GM12801 (cell line): ENCODE data around the gene CATSPERD.
A peak's percentile ranks its signal among the peaks of the same experiment; 100 is the strongest.

Source experiments
- TF ChIP-seq, protein P1 (sequence below): IDR thresholded peaks from one replicate; pipeline ENCODE4 v1.5.1; 2011; ENCODE audit warnings: control low read depth; ENCODE audit not compliant: insufficient read length; ENCODE audit errors: extremely low read depth

Gene CATSPERD, protein sequence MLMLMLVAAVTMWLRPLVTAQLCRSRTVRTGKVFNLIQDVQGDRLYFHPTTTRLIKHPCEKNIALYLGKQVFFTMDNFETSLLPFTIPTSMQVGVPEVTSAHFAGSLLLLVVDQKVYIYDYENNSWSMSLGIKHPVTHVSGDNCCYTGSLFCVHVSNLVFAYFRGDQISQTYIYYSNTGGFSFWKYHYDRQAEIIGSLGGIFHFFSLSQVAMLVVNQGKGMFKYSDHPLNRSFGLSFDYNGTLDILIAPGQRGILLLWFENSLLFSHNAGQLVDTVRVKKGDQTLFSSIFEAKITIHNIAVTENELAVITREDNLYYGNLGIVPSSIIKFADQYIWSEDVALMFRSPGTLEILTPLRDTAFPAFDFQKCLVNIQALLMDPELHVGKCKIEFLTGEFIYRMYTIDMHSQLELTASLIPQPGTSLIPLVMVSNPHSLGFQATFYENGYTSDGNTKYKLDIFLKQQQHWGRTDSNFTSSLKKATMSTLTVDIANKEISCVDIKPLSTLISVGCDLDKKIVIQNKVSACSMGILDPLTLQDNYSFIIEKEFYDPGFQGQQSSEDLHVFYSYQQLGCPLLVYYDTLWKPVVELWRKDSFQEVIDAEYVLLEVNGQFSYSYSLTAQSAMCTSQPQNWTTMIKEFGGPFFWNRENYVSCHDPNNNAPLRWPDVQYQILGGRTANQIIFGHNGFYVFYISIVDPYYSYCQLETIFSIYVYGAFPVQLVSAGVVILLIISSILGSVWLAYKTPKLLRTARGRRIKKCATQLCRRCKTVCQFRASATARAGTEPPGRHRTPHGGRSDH

DNA sequence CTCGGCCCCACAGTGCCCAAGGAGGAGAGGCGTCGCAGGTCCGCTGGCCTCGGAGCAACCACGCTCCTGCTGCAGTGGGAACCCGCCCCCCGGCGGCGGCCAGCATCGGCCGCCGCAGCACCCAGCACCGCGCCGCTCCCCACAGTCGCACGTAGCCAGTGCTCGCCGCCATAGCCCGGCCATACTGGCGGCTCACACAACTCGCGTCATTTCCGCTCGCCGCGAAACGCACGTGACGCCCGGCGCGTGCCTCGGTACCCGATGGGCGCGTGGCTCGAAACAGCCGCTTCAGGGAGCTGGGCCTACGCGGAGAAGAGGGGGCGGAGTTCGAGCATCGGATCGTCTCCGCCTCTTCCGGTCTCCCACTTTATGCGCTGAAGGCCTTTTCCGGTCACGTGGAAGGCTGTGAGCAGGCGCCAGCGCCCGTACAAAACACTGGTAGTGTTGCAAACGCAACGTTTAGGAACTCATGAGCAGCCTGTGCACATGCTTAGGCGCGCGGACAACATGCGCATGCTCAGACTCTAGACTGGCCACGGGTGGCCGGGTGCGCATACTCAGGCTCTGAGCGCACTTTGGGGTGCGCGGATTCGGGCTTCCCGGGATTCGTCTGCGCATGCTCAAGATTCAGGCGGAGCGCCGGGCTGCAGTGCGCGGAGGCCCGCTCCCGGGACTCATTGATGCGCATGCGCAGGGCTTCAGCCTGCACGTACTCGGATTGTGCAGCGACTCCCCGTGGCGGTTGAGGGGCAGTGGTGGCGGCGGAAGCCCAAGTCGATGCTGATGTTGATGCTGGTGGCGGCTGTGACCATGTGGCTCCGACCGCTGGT, at the start of gene CATSPERD, which contains the start of gene LONP1:
TSS of gene CATSPERD (plus strand) at position 677 of the 830 bp plus-strand sequence. CDS start at position 778, 101 bp downstream.
TSS of gene LONP1 (minus strand) at position 186 of the 830 bp plus-strand sequence. CDS start at position 172, 14 bp downstream.
- TF ChIP-seq, protein P1, sequence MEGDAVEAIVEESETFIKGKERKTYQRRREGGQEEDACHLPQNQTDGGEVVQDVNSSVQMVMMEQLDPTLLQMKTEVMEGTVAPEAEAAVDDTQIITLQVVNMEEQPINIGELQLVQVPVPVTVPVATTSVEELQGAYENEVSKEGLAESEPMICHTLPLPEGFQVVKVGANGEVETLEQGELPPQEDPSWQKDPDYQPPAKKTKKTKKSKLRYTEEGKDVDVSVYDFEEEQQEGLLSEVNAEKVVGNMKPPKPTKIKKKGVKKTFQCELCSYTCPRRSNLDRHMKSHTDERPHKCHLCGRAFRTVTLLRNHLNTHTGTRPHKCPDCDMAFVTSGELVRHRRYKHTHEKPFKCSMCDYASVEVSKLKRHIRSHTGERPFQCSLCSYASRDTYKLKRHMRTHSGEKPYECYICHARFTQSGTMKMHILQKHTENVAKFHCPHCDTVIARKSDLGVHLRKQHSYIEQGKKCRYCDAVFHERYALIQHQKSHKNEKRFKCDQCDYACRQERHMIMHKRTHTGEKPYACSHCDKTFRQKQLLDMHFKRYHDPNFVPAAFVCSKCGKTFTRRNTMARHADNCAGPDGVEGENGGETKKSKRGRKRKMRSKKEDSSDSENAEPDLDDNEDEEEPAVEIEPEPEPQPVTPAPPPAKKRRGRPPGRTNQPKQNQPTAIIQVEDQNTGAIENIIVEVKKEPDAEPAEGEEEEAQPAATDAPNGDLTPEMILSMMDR = peak; percentile 34

DNA sequence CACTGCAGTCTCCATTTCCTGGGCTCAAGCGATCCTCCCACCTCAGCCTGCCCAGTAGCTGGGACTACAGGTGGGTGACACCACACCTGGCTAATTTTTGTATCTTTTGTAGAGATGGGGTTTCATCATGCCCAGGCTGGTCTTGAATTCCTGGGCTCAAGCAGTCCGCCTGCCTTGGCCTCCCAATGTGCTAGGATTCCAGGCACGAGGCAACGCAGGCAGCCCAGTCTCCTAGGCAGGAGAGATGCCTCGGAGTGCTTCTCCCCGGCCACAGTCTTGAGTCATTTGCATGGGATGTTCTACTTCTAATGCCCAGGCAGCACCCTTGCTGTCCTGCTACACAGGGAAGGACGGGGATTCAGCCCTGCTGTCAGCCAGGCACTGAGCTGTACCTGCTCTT, 48.8 kb upstream of the CATSPERD start:
- TF ChIP-seq, protein P1 = no peak

DNA sequence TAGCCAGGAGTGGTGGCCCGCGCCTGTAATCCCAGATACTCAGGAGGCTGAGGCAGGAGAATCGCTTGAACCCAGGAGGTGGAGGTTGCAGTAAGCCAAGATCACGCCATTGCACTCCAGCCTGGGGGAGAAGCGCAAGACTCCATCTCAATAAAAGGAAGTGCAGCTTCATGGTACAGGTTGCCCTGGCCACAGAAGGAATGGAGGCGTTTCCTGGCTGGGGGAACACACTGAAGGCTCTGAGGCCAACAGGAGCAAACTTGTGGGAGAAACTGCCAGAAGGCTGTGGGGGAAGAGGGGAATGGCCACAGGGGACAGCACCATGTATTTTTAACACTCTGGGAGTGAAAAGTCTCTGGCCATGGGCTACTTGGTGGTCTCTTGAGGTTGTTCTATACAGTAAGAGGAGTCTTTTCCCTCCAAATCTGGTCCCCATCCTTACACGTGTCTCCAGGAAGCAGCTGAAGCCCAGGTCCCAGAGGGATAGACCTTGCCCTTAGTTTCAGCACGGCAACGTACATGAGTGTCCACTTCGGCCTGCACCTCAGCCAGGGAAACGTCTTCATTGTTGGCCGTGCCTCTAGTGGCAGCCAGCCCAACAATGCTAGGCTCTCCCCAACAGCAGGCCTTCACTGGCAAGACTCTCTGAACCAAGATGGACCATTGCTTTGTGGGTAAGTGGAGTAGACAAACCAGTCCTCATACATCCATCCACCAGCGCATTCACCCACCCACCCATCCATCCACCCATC, 47.6 kb upstream of the CATSPERD start:
- TF ChIP-seq, protein P1 = no peak

DNA sequence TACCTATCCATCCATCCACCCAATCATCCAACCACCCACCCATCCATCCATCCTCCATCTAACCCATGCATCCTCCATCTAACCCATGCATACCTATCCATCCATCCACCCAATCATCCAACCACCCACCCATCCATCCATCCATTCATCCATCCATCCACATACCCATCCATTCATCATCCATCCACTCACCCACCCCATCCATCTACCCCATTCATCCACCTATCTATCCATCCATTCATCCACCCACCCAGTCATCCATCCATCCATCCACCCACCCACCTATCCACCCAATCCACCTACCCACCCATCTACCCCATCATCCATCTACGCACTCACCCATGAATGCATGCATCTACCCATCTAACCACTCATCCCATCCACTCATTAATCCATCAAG, 46.7 kb upstream of the CATSPERD start:
- TF ChIP-seq, protein P1 = no peak

DNA sequence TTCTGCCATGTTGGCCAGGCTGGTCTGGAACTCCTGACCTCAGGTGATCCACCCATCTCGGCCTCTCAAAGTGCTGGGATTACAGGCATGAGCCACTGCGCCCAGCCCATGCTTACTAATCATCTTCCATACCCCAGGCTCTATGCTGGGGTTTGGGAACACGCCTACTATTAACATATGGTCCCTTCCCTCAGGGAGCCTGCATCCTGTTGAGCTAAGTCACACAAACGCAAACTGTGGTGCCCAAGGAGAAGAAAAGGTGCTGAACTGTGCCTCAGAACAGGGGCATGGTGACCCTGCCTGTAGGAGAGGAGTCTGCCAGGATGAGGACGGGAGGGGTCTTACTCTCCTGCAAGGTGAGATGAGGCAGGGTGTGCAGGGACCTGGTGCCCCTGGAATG, 45.7 kb upstream of the CATSPERD start:
- TF ChIP-seq, protein P1 = no peak

DNA sequence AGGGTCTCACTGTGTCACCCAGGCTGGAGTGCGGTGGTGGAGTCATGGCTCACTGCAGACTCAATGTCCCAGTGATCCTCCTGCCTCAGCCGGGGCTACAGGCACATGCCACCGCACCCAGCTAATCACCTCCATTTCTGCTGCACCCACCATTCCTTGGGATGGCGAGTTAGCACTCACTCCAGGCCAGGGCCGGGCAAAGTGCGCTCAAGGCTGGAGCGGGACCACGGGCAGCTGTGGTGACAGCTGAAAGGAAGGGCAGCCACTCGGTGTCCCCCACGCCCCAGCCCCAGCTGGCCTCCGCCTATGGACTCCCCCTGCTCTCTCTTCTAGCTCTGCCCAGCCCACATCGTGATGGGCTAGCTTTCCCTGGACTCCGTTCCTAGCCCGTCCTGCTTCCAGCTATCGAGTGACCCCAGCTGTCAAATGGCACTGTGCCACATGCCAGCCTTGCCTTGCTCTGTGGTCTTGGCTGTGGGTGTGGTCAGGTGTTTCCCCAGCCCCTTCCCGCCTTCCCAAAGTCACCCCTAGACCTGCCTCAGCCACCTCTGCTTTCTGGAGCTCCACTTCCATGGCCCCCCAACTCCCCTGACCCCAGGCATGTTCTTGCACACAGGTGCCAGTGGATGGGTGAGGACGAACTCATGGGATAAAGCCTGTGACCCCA, 44.2 kb upstream of the CATSPERD start:
- TF ChIP-seq, protein P1 = no peak
